ENCODE results near the gene KCNJ15. TPM values are rescaled to one million over a fixed set of nuclear protein-coding genes. Genes with fewer than 3 reads are reported as not detected.

Gene KCNJ15
- total RNA-seq, 1 experiment from 2014 or later, result 0.16 TPM

DNA sequence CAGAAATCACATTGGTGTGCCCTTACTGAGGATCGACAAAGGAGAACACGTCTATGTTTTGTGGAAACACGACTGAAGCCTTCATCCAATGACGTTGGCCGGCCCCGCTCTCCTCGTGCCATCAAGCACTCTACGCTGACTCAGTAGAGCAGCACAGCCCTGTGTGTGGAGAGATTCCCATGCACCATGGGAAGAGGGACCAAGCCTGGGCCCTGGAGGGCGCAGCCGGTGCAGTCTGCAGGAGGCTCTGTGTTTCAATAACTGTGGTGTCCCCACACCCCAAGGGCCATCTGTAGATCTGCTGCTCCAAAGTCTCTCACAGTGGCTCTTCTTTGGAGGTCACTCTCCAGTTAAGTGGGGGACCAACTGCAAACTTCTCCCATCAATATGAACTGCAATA, 97.4 kb downstream of the KCNJ15 start:
- DNase-seq (ENCODE audit: low spot score), result no peak

DNA sequence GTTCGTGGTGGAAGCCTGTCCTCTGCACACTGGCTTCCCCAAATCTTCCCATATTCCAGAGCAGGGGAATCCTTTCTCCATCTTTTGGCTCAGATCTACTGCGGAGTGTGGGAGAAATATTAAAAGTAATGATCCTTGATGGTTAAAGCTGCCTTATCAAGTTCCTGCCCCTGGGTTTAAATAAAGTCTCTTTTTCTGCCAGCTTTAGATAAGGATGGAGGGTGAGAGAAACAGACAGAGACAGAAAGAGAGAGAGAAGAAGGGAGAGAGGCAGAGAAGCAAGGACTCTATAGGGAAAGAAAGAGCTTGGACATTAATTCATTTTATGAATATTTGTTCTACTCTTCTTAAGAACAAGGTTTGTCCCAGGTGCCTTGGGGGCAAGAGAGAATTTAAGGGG, 98.0 kb downstream of the KCNJ15 start:
- DNase-seq (ENCODE audit: low spot score), result no peak

DNA sequence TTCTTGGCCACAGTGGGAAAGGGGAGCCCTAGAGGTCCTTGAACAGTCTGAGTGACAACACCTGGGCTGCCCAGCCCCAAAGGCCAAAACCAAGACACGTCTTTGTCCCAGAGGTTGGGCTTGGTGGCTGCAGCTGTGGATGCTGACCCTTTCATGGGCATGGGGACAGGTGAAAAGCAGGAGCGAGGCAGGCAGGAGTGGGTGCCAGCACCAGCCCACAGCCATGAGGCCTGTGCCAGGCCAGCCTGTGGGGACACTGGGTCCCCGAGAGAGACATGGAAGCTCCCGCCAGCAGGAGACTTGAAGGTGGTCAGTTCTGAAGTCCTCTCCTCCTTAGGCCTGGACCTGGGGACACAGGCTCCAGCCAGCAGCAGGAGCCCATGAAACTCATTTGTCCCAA, 98.6 kb downstream of the KCNJ15 start:
- DNase-seq (ENCODE audit: low spot score), result no peak

DNA sequence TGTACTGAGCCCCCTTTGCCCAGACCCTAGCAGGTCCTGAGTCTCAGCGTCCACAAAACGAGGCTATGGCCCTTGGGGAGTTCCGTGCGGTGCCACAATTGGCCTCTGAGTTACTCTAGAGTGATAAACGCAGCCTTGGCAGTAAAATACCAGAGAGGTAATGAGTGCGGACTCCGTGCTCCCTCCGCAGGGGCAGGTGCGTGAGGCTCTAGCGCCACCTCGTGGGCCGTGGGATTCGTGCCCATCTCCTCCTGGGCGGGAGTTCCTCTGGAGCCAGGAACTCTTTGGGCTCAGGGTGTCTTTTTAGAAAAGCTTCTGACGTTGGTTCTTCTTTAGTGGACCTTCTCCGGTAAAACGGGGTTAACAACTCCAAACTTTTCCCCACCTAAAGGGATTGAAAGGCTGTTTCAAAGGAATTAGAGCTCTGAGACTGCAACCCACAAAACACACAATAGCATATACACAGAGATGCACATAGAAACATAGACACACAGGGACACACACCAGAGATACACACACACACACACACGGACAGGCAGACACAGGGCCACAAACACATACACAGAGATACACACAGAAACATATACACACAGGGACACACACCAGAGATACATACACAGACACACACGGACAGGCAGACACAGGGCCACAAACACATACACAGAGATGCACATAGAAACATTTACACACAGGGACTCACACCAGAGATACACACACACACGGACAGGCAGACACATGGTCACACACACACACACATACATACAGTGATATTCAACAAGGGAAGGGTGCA, 99.4 kb downstream of the KCNJ15 start:
- DNase-seq (ENCODE audit: low spot score), result peak; percentile 74

Other genes starting within 250 kb of the KCNJ15 start
- gene ERG, start 241.5 kb downstream of the KCNJ15 start, total RNA-seq (2014; rRNA removed; shearing (Covaris generic)), result 0.05 TPM in 1 of 2 replicates, not detected in the other

Measured in A172 (cell line).